Activated gamma-delta T cell (primary cell): ENCODE results near the gene PKM.

Source experiments
- DNase-seq: peaks from one replicate; lab custom pipeline; 2025; lab: John Stamatoyannopoulos, UW

The PKM gene

DNA sequence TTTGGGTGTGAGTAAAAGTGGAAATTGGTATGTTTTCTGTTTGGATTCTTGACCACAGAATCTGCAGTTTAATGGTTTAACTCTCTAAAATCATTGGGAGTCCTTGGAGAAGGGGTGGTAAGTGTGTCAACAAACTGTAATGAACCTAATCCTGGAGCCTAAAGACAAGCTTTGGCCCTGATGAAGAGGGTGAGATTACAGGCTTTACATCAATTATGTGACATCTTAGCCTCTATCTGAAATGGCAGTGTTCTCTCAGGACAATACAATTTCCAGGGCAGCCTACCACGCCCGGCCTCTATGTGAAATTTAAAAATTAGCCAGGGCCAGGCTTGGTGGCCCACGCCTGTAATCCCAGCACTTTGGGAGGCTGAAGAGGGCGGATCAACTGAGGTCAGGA is 4.3 kb upstream of the PKM start:
- DNase-seq = no peak

DNA sequence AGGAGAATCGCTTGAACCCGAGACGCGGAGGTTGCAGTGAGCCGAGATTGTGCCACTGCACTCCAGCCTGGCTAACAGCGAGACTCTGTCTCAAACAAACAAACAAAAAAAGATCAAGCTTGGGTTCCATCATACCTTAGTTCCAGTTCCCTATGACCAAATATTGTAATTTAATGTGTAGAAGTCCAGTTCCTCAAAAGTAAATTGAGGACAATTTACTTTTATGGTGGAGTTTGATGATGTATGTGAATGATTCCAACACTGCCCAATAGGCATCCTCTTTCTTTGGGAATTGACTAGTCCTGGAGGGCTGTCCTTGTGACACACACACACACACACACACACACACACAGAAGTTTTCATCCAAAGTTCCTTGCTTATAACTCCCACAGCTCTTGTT is 2.8 kb upstream of the PKM start:
- no peak for DNase-seq

DNA sequence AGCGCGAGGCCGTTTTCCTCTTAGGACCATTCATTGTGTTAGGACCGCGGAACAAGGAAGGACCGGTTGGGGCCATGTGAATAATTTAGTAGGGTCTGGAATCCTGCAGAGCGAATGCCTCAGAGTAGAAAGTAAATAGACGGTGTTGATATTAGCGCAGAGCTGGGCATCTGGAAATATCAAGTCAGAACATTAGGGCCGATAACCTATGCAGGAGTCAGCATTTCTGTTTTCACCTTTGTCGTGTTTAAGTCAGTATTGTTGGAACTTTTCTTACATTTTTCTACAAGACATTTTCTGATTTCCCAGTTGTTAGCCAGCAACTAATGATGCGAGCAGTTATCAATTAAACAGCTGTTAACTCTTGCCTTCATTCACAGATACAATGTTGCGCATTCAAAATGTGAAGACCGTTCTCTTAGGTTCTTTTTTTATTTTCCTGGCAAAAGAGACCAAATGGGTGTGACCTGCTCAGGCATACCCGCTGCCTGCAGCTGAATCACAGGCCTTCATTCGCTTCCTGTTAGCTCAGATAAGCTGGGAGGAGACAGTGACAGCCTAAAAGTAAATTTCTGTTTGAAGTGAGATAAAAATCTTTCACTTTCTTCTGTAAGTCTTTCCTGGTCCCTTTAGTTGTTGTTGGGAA is 966 bp upstream of the PKM start:
- no peak for DNase-seq

DNA sequence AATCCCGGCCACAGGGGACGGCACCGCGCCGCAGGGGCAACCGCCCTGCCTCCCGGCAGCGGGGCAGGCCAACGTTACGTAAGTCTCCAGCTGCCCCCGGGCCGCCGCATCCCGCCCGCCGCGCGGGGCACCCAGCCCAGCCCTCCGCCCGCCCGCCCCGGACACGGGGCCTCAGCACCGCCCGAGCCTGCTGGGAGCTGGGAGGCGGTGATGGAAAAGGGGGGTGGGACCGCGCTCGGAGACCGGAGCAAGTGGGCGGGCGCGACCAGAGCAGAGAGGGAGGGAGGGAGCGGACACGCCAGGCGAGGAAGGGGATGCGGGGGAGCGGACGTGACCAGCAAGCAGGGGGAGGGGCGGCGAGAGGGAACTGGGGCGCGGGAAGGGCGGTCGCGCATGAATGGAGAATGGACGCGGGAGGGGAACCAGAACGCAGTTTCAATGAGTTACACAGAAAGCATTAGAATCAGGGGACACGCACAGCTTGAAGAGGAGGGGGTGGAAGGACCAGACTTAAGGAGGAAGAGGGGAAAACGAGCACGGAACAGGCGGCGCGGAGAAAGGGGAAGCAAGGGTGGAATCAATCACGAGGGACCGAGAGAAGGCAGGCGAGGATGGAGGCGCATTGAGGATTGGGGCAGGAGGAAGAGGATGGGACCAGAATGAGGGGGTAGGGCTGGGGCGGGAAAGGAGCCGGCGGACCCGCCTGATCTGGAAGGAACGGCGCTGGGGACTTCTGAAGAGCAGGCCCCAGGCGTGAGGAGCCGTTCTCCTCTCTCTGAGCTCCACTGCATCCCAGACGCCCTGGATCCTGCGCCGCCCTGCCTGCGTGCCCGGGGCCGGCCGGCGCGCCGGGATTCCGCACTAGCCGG is 559 bp downstream of the PKM start:
- peak; percentile 45 for DNase-seq

DNA sequence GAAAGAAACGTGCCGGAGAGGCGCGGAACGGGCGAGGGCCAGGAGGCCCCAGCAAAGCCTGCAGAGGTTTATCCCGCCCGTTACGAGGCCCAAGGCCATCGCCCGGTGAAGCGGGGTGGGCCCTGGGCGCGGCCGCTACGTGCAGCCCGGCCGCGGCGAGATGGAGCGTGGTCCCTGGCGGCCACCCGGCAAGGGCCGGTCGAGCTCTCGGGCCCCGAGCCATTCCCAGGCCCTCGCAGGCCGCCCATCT is 1.1 kb downstream of the PKM start:
- DNase-seq = no peak

DNA sequence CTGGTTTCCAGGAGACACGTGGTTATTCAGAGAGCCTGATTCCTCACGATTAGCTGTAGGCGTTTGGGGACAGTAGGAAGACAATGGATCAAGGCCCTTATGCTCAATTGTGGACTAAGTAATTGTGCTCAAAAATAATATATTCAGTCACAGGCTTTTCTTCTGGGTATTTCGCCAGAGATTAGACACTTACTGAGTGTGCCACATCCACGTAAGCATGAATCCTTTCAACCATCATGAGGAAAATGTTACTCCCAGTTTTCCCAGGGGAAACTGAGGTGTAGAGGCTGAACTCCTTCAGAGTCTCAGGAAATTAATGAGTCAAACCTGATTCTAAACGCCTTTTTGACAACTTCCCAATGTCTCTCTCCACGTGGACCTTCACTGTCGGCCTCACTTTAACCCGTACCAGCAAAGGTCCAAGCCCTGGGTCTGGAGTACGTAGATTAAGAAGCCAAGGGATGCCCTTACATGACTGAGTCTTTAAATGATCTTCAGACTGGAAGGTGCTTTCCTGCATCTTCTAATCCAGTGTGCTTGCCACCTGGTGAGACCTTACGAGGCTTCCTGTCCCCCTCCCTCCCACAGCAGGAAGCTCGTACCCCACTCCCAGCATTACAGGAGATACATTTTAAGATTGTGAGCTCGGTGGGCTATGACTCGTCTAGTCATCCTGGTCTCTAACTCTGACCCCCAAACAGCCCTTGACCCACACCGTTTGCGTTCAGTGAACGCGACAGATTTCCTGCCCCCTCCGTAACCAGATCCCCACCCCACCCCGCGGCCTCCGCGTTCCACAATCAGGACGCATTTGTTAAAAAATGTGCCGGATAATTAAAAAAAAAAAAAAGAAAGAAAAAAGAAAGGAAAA is 1.7 kb downstream of the PKM start:
- no peak for DNase-seq

DNA sequence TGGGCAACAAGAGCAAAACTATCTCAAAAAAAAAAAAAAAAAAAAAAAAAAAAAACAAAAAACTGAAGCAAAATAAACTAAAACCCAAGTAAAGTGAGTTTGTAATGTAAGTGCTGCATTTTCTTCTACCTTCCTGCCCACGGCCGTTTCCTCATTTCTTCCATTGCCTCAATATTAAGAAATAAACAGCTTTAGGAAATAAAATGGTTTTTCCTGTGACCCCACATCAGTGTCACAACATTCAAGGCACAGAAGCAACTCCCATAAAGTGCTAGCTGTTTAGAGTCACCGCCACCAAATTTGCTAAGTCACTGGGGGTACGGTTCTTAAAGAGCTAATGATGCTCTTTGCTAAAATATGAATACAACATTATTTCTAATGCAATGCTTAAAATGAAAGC is 3.3 kb downstream of the PKM start:
- DNase-seq = no peak

DNA sequence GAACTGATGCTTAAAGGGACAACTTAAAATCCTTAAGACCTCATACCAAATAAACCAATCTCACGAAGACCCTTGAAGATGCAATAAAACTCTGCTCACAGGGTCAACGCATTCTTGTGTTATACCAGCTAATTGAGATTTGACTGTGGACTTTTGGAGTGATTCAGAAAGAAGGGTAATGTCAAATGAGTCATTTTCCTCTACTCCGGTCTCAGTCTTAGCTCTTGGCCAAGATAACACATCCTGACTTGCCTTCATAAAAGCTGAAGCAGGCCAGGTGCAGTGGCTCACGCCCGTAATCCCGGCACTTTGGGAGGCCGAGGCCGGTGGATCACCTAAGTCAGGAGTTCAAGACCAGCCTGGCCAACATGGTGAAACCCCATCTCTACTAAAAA is 3.8 kb downstream of the PKM start:
- no peak for DNase-seq

DNA sequence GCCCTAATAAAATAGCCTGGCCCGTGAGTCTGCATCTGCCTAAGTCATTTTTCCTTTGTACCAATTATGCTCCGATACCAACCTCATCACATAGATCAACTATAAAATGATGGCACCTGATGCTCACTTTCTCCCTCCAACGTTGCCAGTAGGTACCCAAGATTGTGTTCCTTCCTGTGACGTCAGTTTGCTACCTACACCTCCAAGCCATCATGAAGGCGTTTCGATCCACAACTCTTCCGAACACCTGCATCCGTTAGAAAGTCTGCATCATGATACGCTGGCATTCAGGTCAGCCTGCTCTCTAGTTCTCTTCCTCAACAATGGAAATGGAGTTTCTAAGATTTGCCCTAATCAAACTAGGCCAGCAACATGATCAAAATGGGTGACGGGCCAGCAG is 7.7 kb downstream of the PKM start:
- no peak for DNase-seq

DNA sequence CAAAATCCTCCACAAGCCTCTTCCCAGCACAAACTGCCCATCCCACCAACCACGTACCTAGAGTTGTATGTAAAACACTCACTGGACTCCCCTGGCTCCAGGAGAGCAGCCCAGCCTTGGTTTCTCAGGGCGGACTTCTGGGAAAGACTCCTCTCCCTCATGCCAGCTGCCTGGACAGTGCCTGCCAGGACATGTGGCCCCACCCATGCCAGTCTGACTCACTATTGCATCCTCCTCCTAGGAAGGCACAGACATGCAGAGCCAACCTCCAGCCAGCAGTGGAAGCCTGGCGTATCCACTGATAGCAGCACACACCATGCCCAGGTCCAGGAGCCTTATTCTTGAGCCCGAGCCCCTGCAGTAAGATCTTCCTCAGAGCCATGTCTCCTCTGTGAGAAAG is 8.6 kb downstream of the PKM start:
- DNase-seq = no peak

DNA sequence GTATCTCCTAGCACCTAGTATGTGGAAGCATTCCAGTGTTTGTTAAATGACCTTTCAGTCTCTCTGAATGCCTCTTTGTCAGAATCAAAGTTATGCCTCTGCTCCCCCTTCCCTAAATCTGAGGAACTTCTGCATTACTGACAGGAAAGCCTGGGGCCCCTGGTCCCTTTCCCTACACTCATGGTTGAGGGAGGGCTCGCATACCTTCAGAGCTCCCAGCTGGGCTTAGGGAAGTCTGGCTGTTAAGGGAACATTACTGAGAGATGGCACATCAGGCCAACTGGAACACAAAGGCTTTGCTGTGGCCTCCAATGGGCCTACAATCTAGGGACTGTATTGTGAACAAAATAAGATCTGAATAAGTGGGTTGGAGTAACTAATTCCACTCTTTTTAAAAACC is 10.3 kb downstream of the PKM start:
- no peak for DNase-seq

DNA sequence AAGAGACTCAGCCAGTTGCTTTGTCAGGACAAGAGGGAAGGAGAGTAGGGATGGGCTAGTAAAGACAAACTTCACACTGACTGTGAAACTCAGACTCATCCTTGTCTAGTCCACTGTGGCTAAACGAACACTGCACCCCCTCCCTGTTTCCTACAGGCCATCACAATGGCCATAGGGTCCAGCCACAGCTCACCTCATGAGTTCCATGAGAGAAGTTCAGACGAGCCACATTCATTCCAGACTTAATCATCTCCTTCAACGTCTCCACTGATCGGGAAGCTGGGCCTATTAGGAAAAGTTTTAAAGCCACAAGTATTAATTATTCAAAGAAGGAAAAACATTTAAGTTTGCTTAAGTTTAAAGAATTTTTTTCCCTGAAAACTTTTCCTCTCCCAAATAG is 13.8 kb downstream of the PKM start:
- DNase-seq = no peak

DNA sequence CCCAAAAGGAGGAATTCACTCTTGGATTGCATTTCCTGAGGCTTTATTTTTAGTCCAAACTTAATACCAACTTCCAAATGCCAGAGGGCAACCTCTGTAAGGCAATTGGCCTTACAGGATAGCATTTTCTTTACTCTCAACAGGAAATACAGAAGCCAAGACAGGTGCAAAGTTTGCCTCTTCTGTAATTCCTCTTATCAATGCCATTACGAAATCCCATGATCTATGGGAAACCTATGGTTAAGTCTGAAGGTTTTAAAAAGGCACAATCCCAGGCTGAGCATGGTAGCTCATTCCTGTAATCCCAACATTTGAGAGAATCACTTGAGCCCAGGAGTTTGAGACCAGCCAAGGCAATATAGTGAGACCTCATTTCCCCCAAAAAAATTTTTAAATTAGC is 14.9 kb downstream of the PKM start:
- no peak for DNase-seq

DNA sequence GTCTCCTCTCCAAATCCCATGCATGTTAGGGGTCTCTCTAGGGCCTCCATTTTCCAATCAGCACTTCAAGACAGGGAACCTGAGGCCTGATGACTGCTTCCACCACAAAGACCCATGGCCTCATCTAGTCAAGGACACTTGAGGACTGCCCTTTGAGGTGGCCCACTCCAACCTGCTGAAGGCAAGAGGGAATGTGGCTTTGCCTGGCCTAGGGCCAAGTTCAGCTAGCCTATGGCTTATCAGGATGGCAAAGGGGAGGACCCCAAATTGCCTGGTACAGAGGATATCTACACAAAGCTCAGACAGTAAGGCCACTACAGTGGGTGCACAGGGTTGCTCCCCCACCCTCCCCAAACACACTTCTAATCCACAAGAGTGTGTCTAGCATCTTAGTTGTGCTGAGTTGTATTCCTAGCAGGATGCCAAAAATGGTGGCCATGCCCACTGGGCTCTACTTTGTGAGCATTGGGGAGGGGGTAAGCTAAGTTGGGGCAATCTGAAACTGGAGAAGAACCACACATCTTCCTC is 23.4 kb downstream of the PKM start:
- no peak for DNase-seq

DNA sequence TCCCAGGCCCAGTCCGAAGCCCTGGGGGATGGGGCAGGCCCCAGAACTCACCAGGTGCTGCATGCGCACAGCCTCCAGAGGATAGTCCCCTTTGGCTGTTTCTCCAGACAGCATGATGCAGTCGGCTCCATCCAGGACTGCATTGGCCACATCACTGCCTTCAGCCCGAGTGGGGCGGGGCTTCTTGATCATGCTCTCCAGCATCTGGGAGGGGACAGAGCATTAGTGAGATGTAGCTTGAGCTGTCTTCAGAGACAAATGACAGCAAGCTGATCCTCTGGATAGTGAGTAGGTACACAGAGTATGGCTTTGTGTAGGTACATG is 24.4 kb downstream of the PKM start:
- DNase-seq = no peak

DNA sequence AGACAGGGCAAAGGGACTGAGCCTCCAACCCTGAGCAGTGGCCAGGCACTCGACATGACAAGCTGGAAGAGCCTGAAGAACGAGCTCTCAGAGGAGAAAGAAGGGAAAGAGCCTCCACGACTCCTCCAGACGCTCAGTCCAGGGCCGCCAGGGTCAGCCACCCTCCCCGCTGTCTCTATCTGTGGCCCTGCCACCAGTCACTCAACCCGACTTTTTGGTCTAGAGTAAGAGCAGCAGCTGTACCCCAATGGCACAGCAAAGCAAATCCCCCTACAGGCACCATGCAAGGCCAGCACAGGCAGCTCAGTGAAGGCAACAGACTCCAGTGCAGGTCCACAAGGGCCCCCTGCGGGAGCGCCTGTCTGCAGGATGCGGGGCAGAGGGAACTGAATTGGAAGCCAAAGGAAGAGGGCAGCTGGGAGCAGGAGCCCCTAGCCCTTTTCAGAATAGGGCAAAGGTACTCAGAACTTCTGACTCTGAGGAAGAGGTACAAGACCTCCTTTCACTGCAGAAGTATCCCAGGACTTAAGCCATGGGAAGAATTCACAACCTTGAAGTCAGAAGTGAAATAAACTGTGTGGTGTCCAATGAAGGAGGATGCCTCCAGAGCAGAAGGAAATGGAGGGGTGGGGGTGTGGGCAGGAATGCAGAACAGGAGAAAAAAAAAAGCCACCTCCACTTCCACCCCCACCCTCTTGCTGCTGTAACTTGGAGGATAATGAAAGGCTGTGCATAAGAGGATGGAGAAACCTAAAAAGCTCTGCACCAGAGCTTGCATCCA is 24.9 kb downstream of the PKM start:
- DNase-seq = no peak

DNA sequence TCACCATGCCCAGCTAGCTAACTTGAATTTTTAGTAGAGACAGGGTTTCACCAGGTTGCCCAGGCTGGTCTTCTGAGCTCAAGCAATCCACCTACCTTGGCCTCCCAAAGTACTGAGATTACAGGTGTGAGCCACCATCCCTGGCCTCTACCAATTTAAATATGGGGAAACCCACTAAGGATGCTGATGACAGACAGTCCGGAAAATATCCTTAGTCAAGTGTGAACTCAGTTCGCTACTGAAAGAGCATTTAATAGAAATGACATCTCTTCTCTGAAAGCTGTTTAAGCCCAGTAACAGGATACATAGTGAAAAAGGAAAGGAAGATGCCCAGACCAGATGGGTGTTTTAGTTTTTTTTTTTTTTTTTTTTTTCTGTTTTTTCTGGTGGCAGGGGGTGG is 25.7 kb downstream of the PKM start:
- no peak for DNase-seq

DNA sequence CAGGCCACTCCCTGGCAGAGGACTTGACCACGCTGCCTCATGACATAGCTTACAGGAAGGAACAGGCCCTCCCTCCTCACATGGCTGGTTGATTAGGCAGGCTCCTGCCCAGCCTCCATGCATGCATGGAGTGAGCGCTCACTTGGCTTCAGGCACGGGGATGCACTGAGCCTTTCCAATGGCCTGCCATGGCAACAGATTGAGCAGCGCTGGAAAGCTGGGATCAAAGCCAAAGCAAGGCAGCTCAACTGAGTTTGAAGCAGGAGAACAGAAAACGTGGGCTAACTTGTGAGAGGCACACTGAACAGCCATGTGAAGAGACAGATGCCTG is 27.5 kb downstream of the PKM start:
- no peak for DNase-seq

DNA sequence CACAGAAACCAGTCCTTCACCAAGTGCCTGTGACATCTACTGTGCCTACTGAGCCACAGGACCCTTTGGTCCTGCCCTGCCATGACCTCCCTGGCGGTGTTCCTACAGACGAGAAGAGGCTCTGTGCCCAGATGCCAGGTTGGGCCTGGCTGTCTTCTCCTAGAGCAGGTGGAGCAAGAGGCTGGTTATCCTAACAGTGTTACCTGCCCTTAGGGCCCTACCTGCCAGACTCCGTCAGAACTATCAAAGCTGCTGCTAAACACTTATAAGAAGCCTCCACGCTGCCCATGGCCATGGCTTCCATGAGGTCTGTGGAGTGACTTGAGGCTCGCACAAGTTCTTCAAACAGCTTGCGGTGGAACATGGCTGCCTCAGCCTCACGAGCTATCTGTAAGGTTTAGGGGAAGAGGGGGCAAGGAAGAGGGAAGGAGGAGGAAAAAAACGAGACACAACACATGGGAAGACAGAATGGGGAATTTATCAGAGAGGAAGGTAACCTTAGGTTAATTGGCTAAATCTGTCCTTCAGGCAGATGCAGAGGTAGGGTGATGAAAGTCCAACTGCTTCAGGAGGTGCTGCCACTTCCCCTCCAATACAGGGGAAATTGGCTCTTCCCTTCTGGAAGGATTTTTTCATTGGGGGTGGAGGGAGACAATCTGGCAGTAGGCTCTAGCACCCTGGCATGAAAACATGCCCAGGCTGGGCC is 28.0 kb downstream of the PKM start:
- DNase-seq = no peak

DNA sequence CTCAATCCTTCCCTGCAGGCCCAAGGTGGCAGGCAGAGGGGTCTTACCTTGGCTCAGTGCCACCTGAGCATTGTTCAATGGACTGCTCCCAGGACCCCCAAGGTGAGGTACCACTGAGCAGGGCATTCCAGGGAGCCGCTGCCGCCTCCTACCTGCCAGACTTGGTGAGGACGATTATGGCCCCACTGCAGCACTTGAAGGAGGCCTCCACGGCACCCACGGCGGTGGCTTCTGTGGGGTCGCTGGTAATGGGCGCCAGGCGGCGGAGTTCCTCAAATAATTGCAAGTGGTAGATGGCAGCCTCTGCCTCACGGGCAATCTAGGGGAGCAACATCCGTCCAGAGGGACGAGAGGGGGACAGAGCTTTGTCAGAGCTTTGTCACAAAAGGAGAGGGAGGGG is 28.7 kb downstream of the PKM start:
- DNase-seq = no peak

DNA sequence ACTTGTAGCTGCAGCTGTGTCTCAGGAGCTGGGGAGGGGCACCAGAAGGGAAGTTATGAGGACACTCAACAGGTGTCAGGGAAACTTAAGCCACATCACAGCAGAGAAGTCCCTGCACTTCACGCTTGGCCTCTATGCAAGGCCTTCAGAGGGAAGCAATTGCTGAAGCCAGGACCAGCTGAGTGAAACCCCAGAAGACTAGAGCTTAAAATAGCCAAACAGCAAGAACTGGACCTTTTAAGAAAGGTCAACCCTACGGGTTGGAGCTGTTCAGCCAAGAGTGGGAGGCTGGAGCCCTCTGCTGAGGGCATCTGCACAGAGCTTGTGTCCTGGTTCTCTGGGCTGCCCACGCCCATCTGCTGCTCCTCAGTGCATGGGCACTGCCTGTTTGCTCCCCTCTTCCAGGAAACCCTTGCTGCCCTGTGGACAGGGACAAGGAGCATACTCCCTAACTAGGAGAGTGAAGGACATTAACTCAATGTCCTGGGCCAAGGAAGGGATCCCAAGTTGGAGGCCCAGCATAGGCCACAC is 29.5 kb downstream of the PKM start:
- no peak for DNase-seq
